SJSA1 (cell line): ENCODE results near the gene RETREG2. TPM values are rescaled to one million over a fixed set of nuclear protein-coding genes. Genes with fewer than 3 reads are reported as not detected.

ENCODE experiments used
- DNase-seq, 2 experiments: peaks; one replicate each; pipeline ENCODE4 v3.0.0-alpha.2; 2015 to 2020; ENCODE audit warnings: low spot score in 2 of 2, low read depth in 1 of 2
- H3K27ac ChIP-seq: fragments of 250-450 bp; sonication (Bioruptor Pico); 2 replicates; pipeline ENCODE4 v1.5.1; 2020; ENCODE audit warnings: mild to moderate bottlenecking, moderate library complexity
- H3K27me3 ChIP-seq: fragments of 250-450 bp; sonication (Bioruptor Pico); replicated peaks from 2 replicates; pipeline ENCODE4 v1.5.1; 2020; ENCODE audit warnings: mild to moderate bottlenecking, moderate library complexity
- H3K36me3 ChIP-seq: fragments of 250-450 bp; sonication (Bioruptor Pico); 2 replicates; pipeline ENCODE4 v1.5.1; 2020; ENCODE audit warnings: mild to moderate bottlenecking
- H3K4me1 ChIP-seq: fragments of 250-450 bp; sonication (Bioruptor Pico); replicated peaks from 2 replicates; pipeline ENCODE4 v1.6.1; 2021; ENCODE audit warnings: mild to moderate bottlenecking
- H3K4me3 ChIP-seq: fragments of 250-450 bp; sonication (Bioruptor Pico); 2 replicates; pipeline ENCODE4 v1.5.1; 2020; ENCODE audit warnings: mild to moderate bottlenecking
- H3K9me3 ChIP-seq: fragments of 250-450 bp; sonication (Bioruptor Pico); replicated peaks from 2 replicates; pipeline ENCODE4 v1.5.1; 2020; ENCODE audit warnings: mild to moderate bottlenecking
- total RNA-seq: library from RNA; depleted of rRNA; stranded (reverse); fragments of >200 nt; shearing (Covaris generic); gene quantifications from 2 replicates; pipeline ENCODE4 v1.2.3, GENCODE V29; 2014

RETREG2 gene
- total RNA-seq, 1 experiment from 2014 or later: 37.6 TPM

GRCh38 chr2:219159771-219160185 is 18.3 kb upstream of the RETREG2 start:
- DNase-seq: no peak
- Histone ChIP-seq H3K4me1 (peaks cover 12% of the 10 kb centered on the region), H3K4me3 (peak overlapping the region; percentile 58), H3K27ac (no peak overlapping the region), H3K9me3 (no peaks in the 10 kb centered on the region), H3K36me3 (0 out of 2 replicates have a peak, but pooled peaks cover 4% of the 10 kb centered on the region), H3K27me3 (no peaks in the 10 kb centered on the region)

GRCh38 chr2:219160186-219161017 is 17.7 kb upstream of the RETREG2 start, which contains the start of gene NHEJ1:
TSS of gene NHEJ1 (minus strand) at chr2:219160815. CDS start at chr2:219158362, 2,453 bp downstream.
- peak; percentile 97 to 98 for DNase-seq
- Histone ChIP-seq H3K4me1 (peaks cover 12% of the 10 kb centered on the region), H3K9me3 (no peaks in the 10 kb centered on the region), H3K27me3 (no peaks in the 10 kb centered on the region), H3K27ac (peak within 1 kb of the TSS; percentile 56), H3K4me3 (peak within 1 kb of the TSS; percentile 58), H3K36me3 (0 out of 2 replicates have a peak, but pooled peaks cover 4% of the 10 kb centered on the region)

- H3K27me3 ChIP-seq: no peaks in the 10 kb centered on the region
- H3K9me3 ChIP-seq: no peaks in the 10 kb centered on the region
- no peak overlapping the region for H3K27ac ChIP-seq
- peaks cover 12% of the 10 kb centered on the region for H3K4me1 ChIP-seq
- peak overlapping the region; percentile 58 for H3K4me3 ChIP-seq
- 0 out of 2 replicates have a peak, but pooled peaks cover 4% of the 10 kb centered on the region for H3K36me3 ChIP-seq
- no peak for DNase-seq
Measured at GRCh38 chr2:219161097-219161496, 17.0 kb upstream of the RETREG2 start.

GRCh38 chr2:219163156-219163555 is 14.9 kb upstream of the RETREG2 start:
- H3K9me3 ChIP-seq: no peaks in the 10 kb centered on the region
- DNase-seq: no peak
- no peak overlapping the region for H3K27ac ChIP-seq
- H3K4me1 ChIP-seq: peaks cover 12% of the 10 kb centered on the region
- no peaks in the 10 kb centered on the region for H3K27me3 ChIP-seq
- H3K36me3 ChIP-seq: no peaks in the 10 kb centered on the region
- no peak overlapping the region for H3K4me3 ChIP-seq

GRCh38 chr2:219165058-219165911 is 12.8 kb upstream of the RETREG2 start:
- H3K4me3 ChIP-seq: no peak overlapping the region
- no peaks in the 10 kb centered on the region for H3K36me3 ChIP-seq
- no peak for DNase-seq
- H3K27ac ChIP-seq: no peak overlapping the region
- H3K27me3 ChIP-seq: no peaks in the 10 kb centered on the region
- peaks cover 6% of the 10 kb centered on the region for H3K4me1 ChIP-seq
- no peaks in the 10 kb centered on the region for H3K9me3 ChIP-seq

GRCh38 chr2:219167997-219168396 is 10.1 kb upstream of the RETREG2 start:
- Histone ChIP-seq H3K9me3 (no peaks in the 10 kb centered on the region), H3K4me3 (no peak overlapping the region), H3K4me1 (no peaks in the 10 kb centered on the region), H3K27ac (no peak overlapping the region), H3K36me3 (no peaks in the 10 kb centered on the region), H3K27me3 (no peaks in the 10 kb centered on the region)
- no peak for DNase-seq

GRCh38 chr2:219168526-219168925 is 9.5 kb upstream of the RETREG2 start:
- no peaks in the 10 kb centered on the region for H3K27me3 ChIP-seq
- no peak overlapping the region for H3K4me3 ChIP-seq
- no peaks in the 10 kb centered on the region for H3K4me1 ChIP-seq
- no peak overlapping the region for H3K27ac ChIP-seq
- DNase-seq: no peak
- no peaks in the 10 kb centered on the region for H3K9me3 ChIP-seq
- H3K36me3 ChIP-seq: no peaks in the 10 kb centered on the region

GRCh38 chr2:219168932-219169331 is 9.1 kb upstream of the RETREG2 start:
- peaks cover 4% of the 10 kb centered on the region for H3K36me3 ChIP-seq
- DNase-seq: no peak
- no peaks in the 10 kb centered on the region for H3K4me1 ChIP-seq
- no peak overlapping the region for H3K4me3 ChIP-seq
- no peaks in the 10 kb centered on the region for H3K9me3 ChIP-seq
- no peaks in the 10 kb centered on the region for H3K27me3 ChIP-seq
- H3K27ac ChIP-seq: no peak overlapping the region

- no peaks in the 10 kb centered on the region for H3K4me1 ChIP-seq
- no peak for DNase-seq
- H3K4me3 ChIP-seq: no peak within 1 kb of the TSS
- no peak within 1 kb of the TSS for H3K27ac ChIP-seq
- peaks cover 15% of the 10 kb centered on the region for H3K36me3 ChIP-seq
- H3K27me3 ChIP-seq: no peaks in the 10 kb centered on the region
- no peaks in the 10 kb centered on the region for H3K9me3 ChIP-seq
Measured at GRCh38 chr2:219169930-219170654, 8.0 kb upstream of the RETREG2 start, which contains the start of gene SLC23A3. TSS of gene SLC23A3 (minus strand) at chr2:219170029. CDS start at chr2:219169984, 45 bp downstream.

GRCh38 chr2:219171231-219171651 is 6.8 kb upstream of the RETREG2 start:
- Histone ChIP-seq H3K27ac (no peak overlapping the region), H3K36me3 (peaks cover 17% of the 10 kb centered on the region), H3K4me3 (no peak overlapping the region), H3K9me3 (no peaks in the 10 kb centered on the region), H3K27me3 (no peaks in the 10 kb centered on the region), H3K4me1 (peaks cover 7% of the 10 kb centered on the region)
- peak in 1 of 2 experiments; percentile 49 for DNase-seq

GRCh38 chr2:219172231-219173154 is 5.6 kb upstream of the RETREG2 start:
- no peak for DNase-seq
- H3K4me1 ChIP-seq: peaks cover 9% of the 10 kb centered on the region
- no peaks in the 10 kb centered on the region for H3K9me3 ChIP-seq
- no peaks in the 10 kb centered on the region for H3K27me3 ChIP-seq
- peaks cover 21% of the 10 kb centered on the region for H3K36me3 ChIP-seq
- H3K4me3 ChIP-seq: no peak overlapping the region
- H3K27ac ChIP-seq: no peak overlapping the region

- no peak for DNase-seq
- Histone ChIP-seq H3K27me3 (no peaks in the 10 kb centered on the region), H3K9me3 (no peaks in the 10 kb centered on the region), H3K4me1 (peaks cover 9% of the 10 kb centered on the region), H3K4me3 (no peak overlapping the region), H3K27ac (no peak overlapping the region), H3K36me3 (peaks cover 21% of the 10 kb centered on the region)
Measured at GRCh38 chr2:219173176-219173575, 4.9 kb upstream of the RETREG2 start.
